BLaER1 treated with 17β-estradiol and CSF1 and Interleukin-3, amounts not matched to agents 10 nM and 100 nM (cell line): ENCODE data around the gene NOL7.

ENCODE experiments used
- H3K27ac ChIP-seq, 11 experiments: shearing (Covaris generic); formaldehyde crosslinking; 2 replicates each; pipeline ENCODE4 v1.8.1; 2022
- H3K27me3 ChIP-seq, 11 experiments: shearing (Covaris generic); formaldehyde crosslinking; 2 replicates each; pipeline ENCODE4 v1.8.1; 2022
- H3K36me3 ChIP-seq, 11 experiments: shearing (Covaris generic); formaldehyde crosslinking; 2 replicates each; pipeline ENCODE4 v1.8.1; 2022
- H3K4me1 ChIP-seq, 10 experiments: shearing (Covaris generic); formaldehyde crosslinking; 2 replicates each; pipeline ENCODE4 v1.8.1; 2022
- H3K4me2 ChIP-seq, 11 experiments: shearing (Covaris generic); formaldehyde crosslinking; 2 replicates each; pipeline ENCODE4 v1.8.1; 2022
- H3K4me3 ChIP-seq, 10 experiments: shearing (Covaris generic); formaldehyde crosslinking; 2 replicates each; pipeline ENCODE4 v1.8.1; 2022
- H3K9ac ChIP-seq, 11 experiments: shearing (Covaris generic); formaldehyde crosslinking; 2 replicates each; pipeline ENCODE4 v1.8.1; 2022
- H3K9me3 ChIP-seq, 11 experiments: shearing (Covaris generic); formaldehyde crosslinking; replicated peaks in 1 of 11; 2 replicates each; pipeline ENCODE4 v1.8.1; 2022
- H4K20me1 ChIP-seq, 11 experiments: shearing (Covaris generic); formaldehyde crosslinking; 2 replicates each; pipeline ENCODE4 v1.8.1; 2022
- Cebpa-rat ChIP-seq, 11 experiments: shearing (Covaris generic); IDR thresholded peaks; 2 replicates each; pipeline ENCODE4 v1.8.1; 2022

NOL7 gene

DNA sequence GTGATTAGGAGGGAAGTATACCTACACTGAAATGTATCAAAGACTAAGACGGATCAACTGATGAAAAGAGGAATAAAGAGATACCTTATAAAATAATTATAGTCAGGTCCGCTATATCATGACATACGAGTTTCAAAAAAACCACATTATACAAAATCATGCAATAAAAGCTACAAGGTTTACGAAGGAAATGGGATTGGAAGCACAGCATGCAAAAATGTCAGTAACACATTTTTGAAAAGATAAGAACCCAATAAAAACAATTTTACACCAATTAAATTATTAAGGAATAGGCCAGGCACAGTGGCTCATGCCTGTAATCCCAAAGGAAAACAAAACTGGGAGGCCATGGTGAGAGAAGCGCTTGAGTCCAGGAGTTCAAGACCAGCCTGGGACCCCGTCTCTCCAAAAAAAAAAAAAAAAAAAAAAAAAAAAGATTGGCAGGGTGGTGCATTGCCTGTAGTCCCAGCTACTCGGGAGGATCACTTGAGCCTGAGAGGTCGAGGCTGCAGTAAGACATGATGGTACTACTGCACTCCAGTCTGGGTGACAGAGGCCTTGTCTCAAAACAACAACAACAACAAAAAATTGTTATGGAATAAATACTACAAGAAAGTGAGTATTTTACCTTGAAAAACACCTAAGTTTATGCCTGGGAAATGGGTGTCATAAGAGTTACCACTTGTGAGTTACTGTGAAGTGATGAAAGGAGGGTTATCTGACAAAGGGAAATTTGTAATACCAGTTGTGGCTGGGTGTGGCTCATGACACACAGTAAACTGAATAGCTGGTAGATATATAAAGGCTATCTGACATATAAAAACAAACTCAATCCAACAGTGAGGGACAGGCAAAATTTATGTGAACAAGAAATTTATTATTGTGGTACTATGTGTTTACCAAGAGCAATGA lies 51.3 kb downstream of the NOL7 start:
- H4K20me1 ChIP-seq: peaks cover 30 to 100% (median 65%) of the 10 kb centered on the region in 11 experiments; a peak in 19 of 22 replicates

DNA sequence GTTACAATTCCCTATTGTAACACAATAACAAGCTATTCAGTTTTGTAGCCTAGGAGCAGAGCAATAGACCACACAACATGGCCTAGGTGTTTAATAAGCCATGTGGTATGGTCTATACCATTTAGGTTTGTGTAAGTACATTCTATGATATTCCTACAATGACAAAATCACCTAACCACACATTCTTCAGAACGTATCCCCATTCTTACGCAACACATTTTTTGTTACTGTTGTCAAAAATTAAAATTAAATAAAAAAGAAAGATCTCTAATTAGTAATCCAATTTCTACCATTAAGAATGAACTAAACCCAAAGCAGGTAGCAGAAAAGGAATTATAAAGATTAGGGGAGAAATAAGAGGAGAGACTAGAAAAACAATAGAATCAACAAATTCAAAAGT lies 52.5 kb downstream of the NOL7 start:
- Histone ChIP-seq H3K4me1 (peaks cover 0 to 75% (median 0%) of the 10 kb centered on the region in 10 experiments; a peak in 5 of 20 replicates), H3K9ac (no peak overlapping the region), H3K4me2 (peak overlapping the region in 3 of 11 experiments; percentile 3 to 32 (median 31); a peak in 3 of 22 replicates), H3K4me3 (no peak overlapping the region), H3K36me3 (peaks cover 0 to 55% (median 37%) of the 10 kb centered on the region in 11 experiments; a peak in 19 of 22 replicates), H3K27ac (no peak overlapping the region; a peak in 1 of 22 replicates), H3K9me3 (peaks cover 12 to 53% (median 40%) of the 10 kb centered on the region in 11 experiments; a peak in 20 of 22 replicates), H3K27me3 (no peaks in the 10 kb centered on the region), H4K20me1 (peaks cover 24 to 100% (median 62%) of the 10 kb centered on the region in 11 experiments; a peak in 19 of 22 replicates)
- peak in 2 of 11 experiments; percentile 28 to 60; a peak in 3 of 22 replicates for TF ChIP-seq Cebpa-rat (IDR thresholded peaks at IDR 0.05)

More for the DNA sequence above, 51.3 kb downstream of the NOL7 start:
- Histone ChIP-seq H3K36me3 (peaks cover 0 to 45% (median 28%) of the 10 kb centered on the region in 11 experiments; a peak in 19 of 22 replicates), H3K4me3 (no peak overlapping the region), H3K4me2 (peak overlapping the region in 2 of 11 experiments; percentile 1 to 2; a peak in 3 of 22 replicates), H3K27ac (no peak overlapping the region), H3K9ac (no peak overlapping the region), H3K9me3 (peaks cover 12 to 43% (median 32%) of the 10 kb centered on the region in 11 experiments; a peak in 20 of 22 replicates), H3K27me3 (no peaks in the 10 kb centered on the region), H3K4me1 (peaks cover 0 to 71% (median 0%) of the 10 kb centered on the region in 10 experiments; a peak in 5 of 20 replicates)
- TF ChIP-seq Cebpa-rat (IDR thresholded peaks at IDR 0.05): no peak

DNA sequence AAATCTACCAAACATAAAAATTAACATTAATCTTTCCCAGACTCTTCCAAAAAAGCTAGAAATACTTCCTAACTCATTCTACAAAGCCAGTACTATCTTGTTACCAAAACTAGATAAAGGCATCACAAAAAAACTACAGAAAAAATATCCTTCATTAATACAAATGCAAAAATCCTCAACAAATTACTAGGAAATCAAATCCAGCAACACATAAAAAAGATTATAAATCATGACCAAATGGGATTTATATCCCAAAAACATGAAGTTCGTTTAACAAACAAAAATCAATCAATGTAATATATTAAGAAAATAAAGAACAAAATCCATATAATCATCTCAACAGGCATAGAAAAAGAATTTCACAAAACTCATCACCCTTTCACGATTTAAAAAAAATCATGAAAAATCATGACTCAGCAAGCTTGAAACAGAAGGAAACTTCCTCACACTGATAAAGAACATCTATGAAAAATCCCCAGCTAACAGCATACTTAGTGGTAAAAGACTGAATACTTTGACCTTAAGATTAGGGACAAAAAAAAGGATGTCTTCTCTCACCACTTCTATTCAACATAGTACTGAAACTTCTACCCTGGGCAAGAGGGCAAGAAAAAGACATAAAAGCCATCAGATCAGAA lies 53.3 kb downstream of the NOL7 start:
- H3K27me3 ChIP-seq: no peaks in the 10 kb centered on the region
- peaks cover under 1 to 60% (median 42%) of the 10 kb centered on the region in 11 experiments; a peak in 20 of 22 replicates for H3K36me3 ChIP-seq
- peaks cover 0 to 74% (median 0%) of the 10 kb centered on the region in 10 experiments; a peak in 5 of 20 replicates for H3K4me1 ChIP-seq
- H4K20me1 ChIP-seq: peaks cover 22 to 100% (median 61%) of the 10 kb centered on the region in 11 experiments; a peak in 18 of 22 replicates
- peak overlapping the region in 3 of 11 experiments; percentile 3 to 45 (median 20); a peak in 4 of 22 replicates for H3K4me2 ChIP-seq
- TF ChIP-seq Cebpa-rat (IDR thresholded peaks at IDR 0.05): no peak
- peak overlapping the region in 2 of 11 experiments; percentile 2 to 22; a peak in 1 of 22 replicates for H3K27ac ChIP-seq
- H3K4me3 ChIP-seq: no peak overlapping the region
- peaks cover 12 to 58% (median 46%) of the 10 kb centered on the region in 11 experiments; a peak in 20 of 22 replicates for H3K9me3 ChIP-seq
- no peak overlapping the region for H3K9ac ChIP-seq

DNA sequence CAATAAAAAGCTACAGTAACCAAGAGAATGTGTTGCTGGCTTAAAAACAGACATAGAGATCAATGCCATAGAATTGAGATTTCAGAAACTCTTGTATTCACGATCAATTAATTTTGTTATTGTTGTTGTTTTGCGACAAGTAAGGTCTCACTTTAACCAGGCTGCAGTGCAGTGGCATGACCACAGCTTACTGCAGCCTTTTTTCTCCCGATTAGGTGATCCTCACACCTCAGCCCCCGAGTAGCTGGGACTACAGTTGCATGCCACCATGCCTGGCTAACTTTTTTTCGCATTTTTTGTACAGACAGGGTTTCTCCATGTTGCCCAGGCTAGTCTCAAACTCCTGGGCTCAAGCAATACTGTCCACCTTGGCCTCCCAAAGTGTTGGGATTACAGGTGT lies 54.3 kb downstream of the NOL7 start:
- H3K27me3 ChIP-seq: no peaks in the 10 kb centered on the region
- H3K4me3 ChIP-seq: no peak overlapping the region
- no peak for TF ChIP-seq Cebpa-rat (IDR thresholded peaks at IDR 0.05)
- H3K9me3 ChIP-seq: peaks cover 12 to 67% (median 56%) of the 10 kb centered on the region in 11 experiments; a peak in 20 of 22 replicates
- H3K27ac ChIP-seq: no peak overlapping the region
- H4K20me1 ChIP-seq: peaks cover 15 to 100% (median 61%) of the 10 kb centered on the region in 11 experiments; a peak in 18 of 22 replicates
- peaks cover 0 to 73% (median 0%) of the 10 kb centered on the region in 10 experiments; a peak in 5 of 20 replicates for H3K4me1 ChIP-seq
- H3K36me3 ChIP-seq: peaks cover 7 to 71% (median 51%) of the 10 kb centered on the region in 11 experiments; a peak in 20 of 22 replicates
- H3K9ac ChIP-seq: no peak overlapping the region
- H3K4me2 ChIP-seq: peak overlapping the region in 1 of 11 experiments; percentile 45; a peak in 1 of 22 replicates
